Measurements from ENCODE around the gene SRRM5. TPM values are rescaled to one million over a fixed set of nuclear protein-coding genes. Genes with fewer than 3 reads are reported as not detected.

SRRM5 gene
- total and polyA plus RNA-seq, 2 of the 13 experiments (the other 11 are each of a cell fraction or from before 2014, with no cell fraction given): 0.11 to 0.16 TPM

DNA sequence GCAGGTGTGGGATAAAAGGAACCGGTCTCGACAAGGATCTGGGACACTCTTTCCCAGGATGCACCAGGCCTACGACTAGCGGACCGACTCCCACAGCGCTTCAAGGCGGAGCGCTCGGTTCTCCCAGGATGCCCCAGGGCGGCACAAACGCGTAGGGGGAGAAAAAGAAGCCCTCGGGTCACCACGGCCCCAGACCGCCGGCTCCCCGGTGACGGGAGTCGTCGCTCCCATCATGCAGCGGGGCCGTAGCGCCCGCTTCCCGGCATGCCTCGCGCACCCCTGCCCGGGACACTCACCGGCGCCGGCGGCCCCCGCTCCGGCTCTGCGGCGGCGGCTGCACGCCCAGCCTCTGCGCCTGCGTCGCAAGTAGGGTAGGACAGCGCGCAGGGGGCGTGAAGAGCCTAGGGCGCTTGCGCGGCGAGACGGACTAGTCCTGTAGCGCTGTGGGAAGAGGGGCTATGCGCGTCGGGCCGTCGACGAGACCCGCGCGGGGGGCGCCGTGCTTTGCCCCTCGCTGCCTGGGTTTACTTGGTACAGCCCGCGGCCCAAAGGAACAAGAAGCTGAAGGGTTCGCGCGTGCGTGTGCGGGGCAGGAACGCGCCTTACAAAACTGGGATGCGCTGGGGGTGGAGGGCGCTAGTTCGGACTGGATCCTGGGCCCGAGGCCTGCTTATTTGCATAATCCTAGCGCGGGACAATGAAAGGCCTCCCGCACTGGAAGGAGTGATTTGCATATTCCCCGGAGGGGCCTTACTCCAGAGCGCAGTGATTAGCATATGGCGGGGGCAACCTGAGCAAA, 7.6 kb downstream of the SRRM5 start, which contains the start of gene ZNF428 (continued):
- TF ChIP-seq ZNF597 (CRISPR knock-in tag; IDR thresholded peaks at IDR 0.05): peak; percentile 72
- TF ChIP-seq ZNF556 (CRISPR knock-in tag; IDR thresholded peaks at IDR 0.05; ENCODE audit: borderline replicate concordance): peak; percentile 96
- peak; percentile 86; the same call in 1 of the 2 replicates for TF ChIP-seq HOXA9 (CRISPR knock-in tag; IDR thresholded peaks at IDR 0.05; ENCODE audit: borderline replicate concordance)
- no peak for TF ChIP-seq EZH2 (conservative IDR thresholded peaks at IDR 0.05; ENCODE audit: low read depth, low read length)
- TF ChIP-seq FOXO1 (CRISPR knock-in tag; IDR thresholded peaks at IDR 0.05): peak; percentile 55; the same call in 1 of the 2 replicates
- TF ChIP-seq E2F5 (CRISPR knock-in tag; conservative IDR thresholded peaks at IDR 0.05): peak; percentile 38; the same call in 1 of the 2 replicates
- TF ChIP-seq WIZ (CRISPR knock-in tag; IDR thresholded peaks at IDR 0.05): peak; percentile 89; the same call in 1 of the 2 replicates
- TF ChIP-seq, protein P1, sequence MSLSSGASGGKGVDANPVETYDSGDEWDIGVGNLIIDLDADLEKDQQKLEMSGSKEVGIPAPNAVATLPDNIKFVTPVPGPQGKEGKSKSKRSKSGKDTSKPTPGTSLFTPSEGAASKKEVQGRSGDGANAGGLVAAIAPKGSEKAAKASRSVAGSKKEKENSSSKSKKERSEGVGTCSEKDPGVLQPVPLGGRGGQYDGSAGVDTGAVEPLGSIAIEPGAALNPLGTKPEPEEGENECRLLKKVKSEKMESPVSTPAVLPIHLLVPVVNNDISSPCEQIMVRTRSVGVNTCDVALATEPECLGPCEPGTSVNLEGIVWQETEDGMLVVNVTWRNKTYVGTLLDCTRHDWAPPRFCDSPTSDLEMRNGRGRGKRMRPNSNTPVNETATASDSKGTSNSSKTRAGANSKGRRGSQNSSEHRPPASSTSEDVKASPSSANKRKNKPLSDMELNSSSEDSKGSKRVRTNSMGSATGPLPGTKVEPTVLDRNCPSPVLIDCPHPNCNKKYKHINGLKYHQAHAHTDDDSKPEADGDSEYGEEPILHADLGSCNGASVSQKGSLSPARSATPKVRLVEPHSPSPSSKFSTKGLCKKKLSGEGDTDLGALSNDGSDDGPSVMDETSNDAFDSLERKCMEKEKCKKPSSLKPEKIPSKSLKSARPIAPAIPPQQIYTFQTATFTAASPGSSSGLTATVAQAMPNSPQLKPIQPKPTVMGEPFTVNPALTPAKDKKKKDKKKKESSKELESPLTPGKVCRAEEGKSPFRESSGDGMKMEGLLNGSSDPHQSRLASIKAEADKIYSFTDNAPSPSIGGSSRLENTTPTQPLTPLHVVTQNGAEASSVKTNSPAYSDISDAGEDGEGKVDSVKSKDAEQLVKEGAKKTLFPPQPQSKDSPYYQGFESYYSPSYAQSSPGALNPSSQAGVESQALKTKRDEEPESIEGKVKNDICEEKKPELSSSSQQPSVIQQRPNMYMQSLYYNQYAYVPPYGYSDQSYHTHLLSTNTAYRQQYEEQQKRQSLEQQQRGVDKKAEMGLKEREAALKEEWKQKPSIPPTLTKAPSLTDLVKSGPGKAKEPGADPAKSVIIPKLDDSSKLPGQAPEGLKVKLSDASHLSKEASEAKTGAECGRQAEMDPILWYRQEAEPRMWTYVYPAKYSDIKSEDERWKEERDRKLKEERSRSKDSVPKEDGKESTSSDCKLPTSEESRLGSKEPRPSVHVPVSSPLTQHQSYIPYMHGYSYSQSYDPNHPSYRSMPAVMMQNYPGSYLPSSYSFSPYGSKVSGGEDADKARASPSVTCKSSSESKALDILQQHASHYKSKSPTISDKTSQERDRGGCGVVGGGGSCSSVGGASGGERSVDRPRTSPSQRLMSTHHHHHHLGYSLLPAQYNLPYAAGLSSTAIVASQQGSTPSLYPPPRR (CRISPR knock-in tag; IDR thresholded peaks at IDR 0.05; ENCODE audit: borderline replicate concordance): 0 out of 2 replicates have a peak, but pooled peaks have one; percentile 59
- TF ChIP-seq PRMT3 (CRISPR knock-in tag; IDR thresholded peaks at IDR 0.05; ENCODE audit: borderline replicate concordance, low read depth): no peak
- TF ChIP-seq ZNF780A (CRISPR knock-in tag; IDR thresholded peaks at IDR 0.05): no peak
- TF ChIP-seq CEBPB (IDR thresholded peaks at IDR 0.05; ENCODE audit: borderline replicate concordance, low read depth, low read length): no peak
- peak; percentile 69; the same call in 1 of the 2 replicates for TF ChIP-seq NR2C2 (CRISPR knock-in tag; IDR thresholded peaks at IDR 0.05; ENCODE audit: borderline replicate concordance)
- no peak for TF ChIP-seq ZNF337 (CRISPR knock-in tag; IDR thresholded peaks at IDR 0.05; ENCODE audit: borderline replicate concordance, low read depth)
- peak; percentile 76 for TF ChIP-seq MEIS2 (CRISPR knock-in tag; IDR thresholded peaks at IDR 0.05)
- TF ChIP-seq, protein P2, sequence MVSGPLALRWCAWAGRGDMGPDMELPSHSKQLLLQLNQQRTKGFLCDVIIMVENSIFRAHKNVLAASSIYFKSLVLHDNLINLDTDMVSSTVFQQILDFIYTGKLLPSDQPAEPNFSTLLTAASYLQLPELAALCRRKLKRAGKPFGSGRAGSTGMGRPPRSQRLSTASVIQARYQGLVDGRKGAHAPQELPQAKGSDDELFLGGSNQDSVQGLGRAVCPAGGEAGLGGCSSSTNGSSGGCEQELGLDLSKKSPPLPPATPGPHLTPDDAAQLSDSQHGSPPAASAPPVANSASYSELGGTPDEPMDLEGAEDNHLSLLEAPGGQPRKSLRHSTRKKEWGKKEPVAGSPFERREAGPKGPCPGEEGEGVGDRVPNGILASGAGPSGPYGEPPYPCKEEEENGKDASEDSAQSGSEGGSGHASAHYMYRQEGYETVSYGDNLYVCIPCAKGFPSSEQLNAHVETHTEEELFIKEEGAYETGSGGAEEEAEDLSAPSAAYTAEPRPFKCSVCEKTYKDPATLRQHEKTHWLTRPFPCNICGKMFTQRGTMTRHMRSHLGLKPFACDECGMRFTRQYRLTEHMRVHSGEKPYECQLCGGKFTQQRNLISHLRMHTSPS (CRISPR knock-in tag; IDR thresholded peaks at IDR 0.05; ENCODE audit: low read depth): peak; percentile 29; the same call in 1 of the 2 replicates
- no peak for TF ChIP-seq TCF7L2 (IDR thresholded peaks at IDR 0.05; ENCODE audit: low read depth, low read length)

Data from HepG2 (cell line).